C4-2B (cell line): ENCODE measurements around the gene ZNF487.

Experiments used
- H3K27ac ChIP-seq: fragments of 450-650 bp; 2 replicates; pipeline ENCODE4 v1.5.1; 2017
- CTCF ChIP-seq: fragments of 450-650 bp; conservative IDR thresholded peaks from 2 replicates; pipeline ENCODE4 v1.5.1; 2017; ENCODE audit warnings: mild to moderate bottlenecking
- ZFX ChIP-seq: fragments of 450-650 bp; IDR thresholded peaks from 2 replicates; pipeline ENCODE4 v1.6.1; 2017

ZNF487 gene

GRCh38 chr10:43407148-43407575 is 29.7 kb upstream of the ZNF487 start:
- TF ChIP-seq CTCF (no peak), ZFX (peak; percentile 64)
- H3K27ac ChIP-seq, result peak overlapping the region; percentile 99

- H3K27ac ChIP-seq, result peak overlapping the region; percentile 99
- no peak for TF ChIP-seq CTCF
- peak; percentile 4; the same call in 1 of the 2 replicates for TF ChIP-seq ZFX
Observed at GRCh38 chr10:43407576-43408330, 29.2 kb upstream of the ZNF487 start.

- H3K27ac ChIP-seq, result peak overlapping the region; percentile 99
- TF ChIP-seq CTCF (no peak), ZFX (no peak)
Observed at GRCh38 chr10:43408331-43408709, 28.6 kb upstream of the ZNF487 start.

GRCh38 chr10:43408710-43409384 is 28.1 kb upstream of the ZNF487 start, which contains the start of gene HNRNPF:
TSS of gene HNRNPF (minus strand) at chr10:43409186. CDS start at chr10:43387884, 21,302 bp downstream.
- peak within 1 kb of the TSS; percentile 99 for H3K27ac ChIP-seq
- TF ChIP-seq ZFX (peak; percentile 85), CTCF (no peak)

GRCh38 chr10:43409385-43410109 is 27.4 kb upstream of the ZNF487 start:
- TF ChIP-seq CTCF (no peak), ZFX (no peak)
- peak overlapping the region; percentile 99 for H3K27ac ChIP-seq

GRCh38 chr10:43410345-43410744 is 26.6 kb upstream of the ZNF487 start:
- TF ChIP-seq ZFX, result no peak
- no peak for TF ChIP-seq CTCF
- peak overlapping the region; percentile 99; the same call in 1 of the 2 replicates for H3K27ac ChIP-seq

DNA sequence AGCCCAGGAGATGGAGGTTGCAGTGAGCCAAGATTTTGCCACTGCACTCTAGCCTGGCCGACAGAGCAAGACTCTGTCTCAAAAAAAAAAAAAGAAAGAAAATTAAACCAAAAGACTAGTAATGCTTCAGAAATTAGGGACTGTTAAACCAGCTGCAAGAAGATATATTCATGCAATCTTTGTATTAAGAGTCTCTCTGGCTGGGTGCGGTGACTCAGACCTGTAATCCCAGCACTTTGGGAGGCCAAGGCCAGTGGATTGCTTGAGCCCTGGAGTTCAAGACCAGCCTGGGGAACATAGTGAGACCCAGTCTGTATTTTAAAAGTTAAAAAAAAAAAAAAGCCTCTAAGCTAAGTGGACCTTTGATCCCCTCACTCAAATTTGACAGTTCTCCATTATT is 25.4 kb upstream of the ZNF487 start:
- TF ChIP-seq ZFX, result no peak
- no peak for TF ChIP-seq CTCF
- H3K27ac ChIP-seq, result no peak overlapping the region
